ENCODE data around the gene LGALS7.

The LGALS7 gene

DNA sequence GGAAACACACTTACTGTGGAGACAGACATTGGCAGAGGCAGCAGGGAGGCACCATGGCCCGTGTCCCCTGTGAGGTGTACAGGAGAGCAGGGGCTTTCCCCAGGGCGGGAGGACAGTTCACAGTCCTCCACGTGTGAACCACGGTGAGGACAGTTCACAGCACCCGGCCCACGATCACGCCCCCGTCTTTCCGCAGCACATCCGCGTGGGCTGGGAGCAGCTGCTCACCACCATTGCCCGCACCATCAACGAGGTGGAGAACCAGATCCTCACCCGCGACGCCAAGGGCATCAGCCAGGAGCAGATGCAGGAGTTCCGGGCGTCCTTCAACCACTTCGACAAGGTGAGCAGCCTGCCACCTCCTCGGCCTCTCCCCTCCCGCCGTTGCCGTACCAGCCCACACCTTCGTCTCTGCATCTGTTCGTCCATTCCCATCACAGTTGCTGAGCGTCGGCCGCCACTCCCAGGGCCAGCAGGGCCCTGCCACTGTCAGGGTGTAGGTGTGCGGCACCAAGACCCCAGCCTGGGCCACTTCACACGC, 46.5 kb downstream of the LGALS7 start:
- no peak for DNase-seq (ENCODE audit: low spot score)

DNA sequence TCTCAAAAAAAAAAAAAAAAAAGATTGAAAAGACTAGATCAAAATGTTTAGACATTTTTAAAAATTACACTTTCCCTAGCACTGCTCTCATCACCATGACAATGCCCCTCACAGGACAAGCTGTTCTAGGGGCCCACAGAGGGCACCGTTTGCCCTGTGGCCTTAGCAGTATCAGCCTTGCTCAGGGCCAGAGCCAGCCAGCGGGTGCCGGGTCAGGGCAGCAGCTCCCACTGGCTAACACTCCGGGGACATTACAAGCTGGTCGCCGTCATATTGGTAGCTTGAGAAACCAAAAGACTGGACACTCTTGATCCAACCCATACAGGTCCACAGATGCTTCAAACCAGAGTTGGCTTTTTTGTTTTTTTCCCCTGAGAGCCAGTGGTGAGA, 47.0 kb downstream of the LGALS7 start:
- DNase-seq (ENCODE audit: low spot score), result no peak

DNA sequence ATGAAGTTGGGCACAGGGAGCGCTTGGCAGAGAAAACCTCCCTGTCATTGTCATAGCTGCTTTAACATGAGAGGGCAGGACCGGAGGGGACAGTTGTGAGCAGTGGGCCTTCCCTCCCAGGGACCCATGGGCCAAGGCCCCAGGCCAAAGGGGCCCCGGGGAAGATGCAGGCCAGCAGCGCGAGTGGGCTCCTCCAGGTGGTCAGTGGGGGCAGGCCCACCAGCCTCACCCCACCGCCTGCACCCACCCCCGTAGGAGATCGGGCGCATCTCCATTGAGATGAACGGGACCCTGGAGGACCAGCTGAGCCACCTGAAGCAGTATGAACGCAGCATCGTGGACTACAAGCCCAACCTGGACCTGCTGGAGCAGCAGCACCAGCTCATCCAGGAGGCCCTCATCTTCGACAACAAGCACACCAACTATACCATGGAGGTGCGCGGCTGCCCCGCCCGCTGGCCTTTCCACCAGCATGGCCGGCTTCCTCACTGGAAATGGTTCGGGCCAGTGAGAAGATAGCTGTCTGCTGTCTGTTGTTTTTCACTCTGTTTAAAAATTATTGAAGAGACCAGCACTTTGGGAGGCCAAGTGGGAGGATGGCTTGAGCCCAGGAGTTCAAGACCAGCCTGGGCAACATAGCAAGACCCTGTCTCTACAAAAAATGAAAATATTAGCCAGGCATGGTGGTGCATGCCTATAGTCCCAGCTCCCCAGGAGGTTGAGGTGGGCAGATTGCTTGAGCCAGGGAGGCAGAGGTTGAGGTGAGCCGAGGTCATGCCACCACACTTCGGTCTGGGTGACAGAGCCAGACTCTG, 47.6 kb downstream of the LGALS7 start:
- no peak for DNase-seq (ENCODE audit: low spot score)

DNA sequence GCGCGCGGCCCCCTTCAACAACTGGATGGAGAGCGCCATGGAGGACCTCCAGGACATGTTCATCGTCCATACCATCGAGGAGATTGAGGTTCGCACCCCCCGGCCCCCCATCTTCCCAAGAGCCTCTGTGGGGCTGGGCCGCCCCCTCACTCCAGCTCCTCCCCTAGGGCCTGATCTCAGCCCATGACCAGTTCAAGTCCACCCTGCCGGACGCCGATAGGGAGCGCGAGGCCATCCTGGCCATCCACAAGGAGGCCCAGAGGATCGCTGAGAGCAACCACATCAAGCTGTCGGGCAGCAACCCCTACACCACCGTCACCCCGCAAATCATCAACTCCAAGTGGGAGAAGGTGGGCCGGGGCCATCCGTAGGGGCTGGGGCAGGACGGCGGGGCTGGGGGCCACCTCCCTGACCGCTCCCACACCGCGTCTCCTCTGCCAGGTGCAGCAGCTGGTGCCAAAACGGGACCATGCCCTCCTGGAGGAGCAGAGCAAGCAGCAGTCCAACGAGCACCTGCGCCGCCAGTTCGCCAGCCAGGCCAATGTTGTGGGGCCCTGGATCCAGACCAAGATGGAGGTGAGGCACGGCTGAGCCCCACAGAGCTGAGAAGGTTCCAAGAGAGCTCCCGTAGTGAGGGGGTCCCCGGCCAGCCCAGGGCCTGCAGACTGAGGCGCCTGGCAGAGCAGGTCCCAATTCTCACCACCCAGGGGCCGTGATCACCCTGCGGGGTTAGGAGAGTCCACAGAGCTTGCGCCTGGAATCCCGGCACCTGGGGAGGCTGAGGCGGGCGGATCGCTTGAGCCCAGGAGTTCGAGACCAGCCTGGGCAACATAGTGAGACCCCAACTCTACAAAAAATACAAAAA, 49.1 kb downstream of the LGALS7 start:
- DNase-seq (ENCODE audit: low spot score), result no peak

DNA sequence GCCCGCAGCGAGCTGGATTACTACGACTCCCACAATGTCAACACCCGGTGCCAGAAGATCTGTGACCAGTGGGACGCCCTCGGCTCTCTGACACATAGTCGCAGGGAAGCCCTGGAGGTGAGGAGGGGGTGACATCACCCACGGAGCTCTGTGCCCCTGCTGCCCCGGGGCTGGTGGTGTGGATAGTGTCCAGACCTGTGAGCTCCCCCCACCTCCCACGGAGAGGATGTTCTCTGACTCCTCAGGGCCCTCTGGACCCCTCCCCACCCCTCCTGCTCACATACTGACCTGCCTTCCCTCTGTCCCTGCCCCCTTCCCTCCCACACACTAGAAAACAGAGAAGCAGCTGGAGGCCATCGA, 49.7 kb downstream of the LGALS7 start:
- no peak for DNase-seq (ENCODE audit: low spot score)

DNA sequence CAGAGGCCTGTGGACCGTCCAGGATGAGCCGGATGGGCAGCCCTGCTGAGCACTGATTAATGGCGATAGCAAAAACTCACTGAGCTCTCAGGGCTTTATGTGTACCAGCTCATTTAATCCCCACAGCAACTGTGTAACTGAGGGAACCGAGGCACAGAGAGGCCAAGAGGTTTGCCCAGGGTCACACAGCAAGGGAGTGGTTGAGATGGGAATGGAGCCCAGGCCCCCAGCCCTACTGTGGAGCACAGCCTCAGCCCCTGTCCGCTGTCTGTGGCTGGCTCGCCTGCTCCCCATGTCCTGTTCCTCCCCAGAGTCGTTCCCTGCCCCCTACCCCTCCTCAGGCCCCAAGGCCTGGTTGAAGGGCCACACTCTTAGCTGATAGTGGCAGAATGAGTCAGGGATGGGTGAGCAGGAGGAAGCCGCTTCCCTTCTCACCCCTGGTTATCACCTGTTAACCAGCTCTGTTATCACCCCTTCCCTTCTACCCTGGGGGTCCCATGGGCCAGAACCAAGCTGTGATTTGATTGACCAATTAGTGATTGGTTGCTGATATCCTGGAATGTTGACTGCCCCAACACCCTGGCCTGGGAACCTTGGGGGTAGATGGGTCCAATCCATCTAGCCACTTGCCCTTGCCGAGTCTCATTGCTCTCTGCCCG, 50.2 kb downstream of the LGALS7 start:
- no peak for DNase-seq (ENCODE audit: low spot score)

DNA sequence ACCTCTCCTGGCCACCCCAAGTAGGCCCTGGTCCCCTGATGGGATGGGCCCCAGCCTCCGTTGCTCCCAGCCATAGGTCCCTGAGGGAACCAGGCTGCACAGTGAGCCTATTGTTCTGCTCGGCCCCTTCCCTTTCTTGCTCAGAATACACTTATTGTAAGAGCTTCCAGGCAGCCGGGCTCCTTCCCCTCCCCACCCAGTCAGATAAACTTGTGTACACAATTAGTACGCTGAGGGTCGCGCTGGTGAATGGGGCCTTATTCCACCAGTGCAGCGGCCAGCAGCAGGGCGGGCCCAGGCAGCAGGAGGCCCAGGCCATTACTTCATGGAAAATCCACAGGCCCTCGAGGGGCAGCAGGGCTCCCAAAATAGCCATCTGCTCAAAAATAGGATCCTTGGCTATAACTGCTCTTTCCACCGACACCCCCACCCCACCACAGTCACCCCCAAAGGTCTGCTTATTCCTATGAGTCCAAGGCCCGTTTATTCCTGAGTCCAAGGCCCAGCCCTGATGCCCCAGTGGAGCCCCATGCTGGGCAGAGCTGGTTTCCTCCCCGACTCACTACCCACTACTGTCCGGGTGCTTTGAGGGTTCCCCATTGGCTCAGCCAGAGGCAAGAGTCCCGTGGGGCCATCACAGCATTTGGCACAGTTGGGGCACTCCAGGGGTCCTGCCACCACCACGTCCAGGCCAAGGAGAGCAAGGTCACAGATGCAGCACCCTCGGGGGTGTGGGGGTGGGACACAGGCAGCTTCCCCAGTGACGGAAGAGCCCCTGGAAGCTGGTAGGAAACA, 51.1 kb downstream of the LGALS7 start:
- no peak for DNase-seq (ENCODE audit: low spot score)

DNA sequence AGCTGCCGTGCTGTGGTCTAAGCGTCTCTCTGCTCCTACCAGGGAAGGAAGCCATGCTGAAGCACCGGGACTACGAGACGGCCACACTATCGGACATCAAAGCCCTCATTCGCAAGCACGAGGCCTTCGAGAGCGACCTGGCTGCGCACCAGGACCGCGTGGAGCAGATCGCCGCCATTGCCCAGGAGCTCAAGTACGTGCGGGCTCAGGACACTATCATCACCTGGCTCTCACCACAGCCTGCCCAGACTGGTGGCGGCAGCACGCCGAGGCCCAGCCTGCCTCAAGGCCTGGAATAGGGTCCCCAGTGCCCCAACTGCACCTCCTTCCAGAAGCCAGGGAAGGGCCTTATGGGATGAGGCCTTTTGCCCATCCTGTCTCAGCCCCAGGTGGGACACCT, 51.8 kb downstream of the LGALS7 start:
- no peak for DNase-seq (ENCODE audit: low spot score)

Data from cerebellar cortex (tissue), 1 donor.